Dendritic cell treated with granulocyte-macrophage colony-stimulating factor and Interleukin-4, amounts not matched to agents 40 ng/mL and 50 ng/mL, for 4 days (primary cell): Measurements from ENCODE around the gene PAFAH1B1.
A peak's percentile ranks its signal among the peaks of the same experiment; 100 is the strongest.

Source experiments
- H3K27ac Mint-ChIP-seq: one replicate; pipeline ENCODE4 v1.8.0; 2022; ENCODE audit warnings: mild to moderate bottlenecking, mixed read lengths
- H3K27me3 Mint-ChIP-seq: one replicate; pipeline ENCODE4 v1.8.0; 2022; ENCODE audit warnings: mild to moderate bottlenecking, mixed read lengths
- H3K36me3 Mint-ChIP-seq: one replicate; pipeline ENCODE4 v1.8.0; 2022; ENCODE audit warnings: low read depth, mixed read lengths
- H3K4me1 Mint-ChIP-seq: one replicate; pipeline ENCODE4 v1.8.0; 2022; ENCODE audit warnings: low read depth, mixed read lengths
- H3K4me3 Mint-ChIP-seq: one replicate; pipeline ENCODE4 v1.8.0; 2022; ENCODE audit warnings: mild to moderate bottlenecking, moderate library complexity, mixed read lengths
- H3K9me3 Mint-ChIP-seq: one replicate; pipeline ENCODE4 v1.8.0; 2022; ENCODE audit warnings: mixed read lengths
- intact Hi-C: fragments of 100-400 bp; cut with micrococcal nuclease; formaldehyde crosslinking; loops from one replicate; pipeline ENCODE4 v1.15.0; 2022

Gene PAFAH1B1

GRCh38 chr17:2711608-2712299 is 118.3 kb downstream of the PAFAH1B1 start, which contains the start of gene CLUH:
Gene CLUH, minus strand, starts transcription at chr17:2711764. Its CDS starts 103 bp downstream, at chr17:2711661.
- Mint-ChIP-seq H3K9me3 (no peaks in the 10 kb centered on the region), H3K36me3 (peaks cover 39% of the 10 kb centered on the region), H3K4me1 (peaks cover 70% of the 10 kb centered on the region), H3K27ac (peak within 1 kb of the TSS; percentile 95), H3K27me3 (no peaks in the 10 kb centered on the region), H3K4me3 (peak within 1 kb of the TSS; percentile 86)
- intact Hi-C loops = loop anchor here (1.0 kb wide), 1 partner anchor 117 kb away; no protein-coding TSS in a partner anchor

GRCh38 chr17:2712300-2713043 is 119.0 kb downstream of the PAFAH1B1 start:
- H3K4me3 Mint-ChIP-seq = peak overlapping the region; percentile 79
- peaks cover 74% of the 10 kb centered on the region for H3K4me1 Mint-ChIP-seq
- intact Hi-C loops = no loop called here
- H3K36me3 Mint-ChIP-seq = peaks cover 34% of the 10 kb centered on the region
- H3K27ac Mint-ChIP-seq = peak overlapping the region; percentile 95
- H3K27me3 Mint-ChIP-seq = no peaks in the 10 kb centered on the region
- no peaks in the 10 kb centered on the region for H3K9me3 Mint-ChIP-seq

DNA sequence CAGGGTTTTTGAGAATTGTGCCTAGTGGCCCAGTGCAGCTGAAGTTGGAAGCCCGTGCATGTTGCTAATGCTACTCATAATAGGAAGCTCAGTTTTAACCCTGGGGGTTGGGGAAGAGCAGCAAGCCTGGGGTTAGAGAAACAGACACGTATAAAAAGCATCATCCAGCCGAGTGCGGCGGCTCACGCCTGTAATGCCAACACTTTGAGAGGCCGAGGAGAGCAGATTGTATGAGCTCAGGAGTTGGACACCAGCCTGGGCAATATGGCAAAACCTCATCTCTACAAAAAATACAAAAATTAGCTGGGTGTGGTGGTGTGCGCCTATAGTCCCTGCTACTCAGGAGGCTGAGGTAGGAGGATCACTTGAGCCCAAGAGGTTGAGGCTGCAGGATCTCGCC is 120.4 kb downstream of the PAFAH1B1 start:
- H3K27ac Mint-ChIP-seq = no peak overlapping the region
- peaks cover 64% of the 10 kb centered on the region for H3K4me1 Mint-ChIP-seq
- H3K27me3 Mint-ChIP-seq = no peaks in the 10 kb centered on the region
- H3K9me3 Mint-ChIP-seq = no peaks in the 10 kb centered on the region
- intact Hi-C loops = no loop called here
- H3K36me3 Mint-ChIP-seq = peaks cover 34% of the 10 kb centered on the region
- no peak overlapping the region for H3K4me3 Mint-ChIP-seq

DNA sequence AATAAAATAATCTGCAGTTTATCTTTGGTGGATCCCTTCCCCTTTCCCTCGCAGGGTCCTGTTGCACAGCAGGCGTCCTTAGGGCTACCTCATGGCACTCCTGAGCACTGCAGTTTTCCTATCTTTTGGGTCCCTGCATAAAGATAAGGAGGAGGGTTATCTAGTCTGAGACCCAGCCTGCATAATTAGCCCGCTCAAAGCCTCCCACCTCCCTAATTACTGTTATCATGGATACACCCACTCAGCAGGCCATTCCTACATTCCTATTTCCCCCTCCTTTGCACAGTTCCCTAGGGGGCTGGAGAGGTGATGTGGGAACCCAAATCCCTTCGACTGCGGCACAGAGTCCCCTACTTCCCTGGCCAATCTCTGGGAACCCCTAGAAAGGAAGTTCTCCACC is 123.2 kb downstream of the PAFAH1B1 start:
- peaks cover 48% of the 10 kb centered on the region for H3K4me1 Mint-ChIP-seq
- H3K36me3 Mint-ChIP-seq = peaks cover 32% of the 10 kb centered on the region
- peaks cover 7% of the 10 kb centered on the region for H3K27me3 Mint-ChIP-seq
- H3K4me3 Mint-ChIP-seq = no peak overlapping the region
- H3K27ac Mint-ChIP-seq = peak overlapping the region; percentile 7
- no peaks in the 10 kb centered on the region for H3K9me3 Mint-ChIP-seq
- intact Hi-C loops = no loop called here

- intact Hi-C loops = no loop called here
- no peaks in the 10 kb centered on the region for H3K9me3 Mint-ChIP-seq
- H3K4me3 Mint-ChIP-seq = no peak overlapping the region
- peaks cover 21% of the 10 kb centered on the region for H3K36me3 Mint-ChIP-seq
- H3K27me3 Mint-ChIP-seq = peaks cover 24% of the 10 kb centered on the region
- H3K4me1 Mint-ChIP-seq = peaks cover 37% of the 10 kb centered on the region
- H3K27ac Mint-ChIP-seq = no peak overlapping the region
Measured at GRCh38 chr17:2718150-2718938, 124.9 kb downstream of the PAFAH1B1 start.

DNA sequence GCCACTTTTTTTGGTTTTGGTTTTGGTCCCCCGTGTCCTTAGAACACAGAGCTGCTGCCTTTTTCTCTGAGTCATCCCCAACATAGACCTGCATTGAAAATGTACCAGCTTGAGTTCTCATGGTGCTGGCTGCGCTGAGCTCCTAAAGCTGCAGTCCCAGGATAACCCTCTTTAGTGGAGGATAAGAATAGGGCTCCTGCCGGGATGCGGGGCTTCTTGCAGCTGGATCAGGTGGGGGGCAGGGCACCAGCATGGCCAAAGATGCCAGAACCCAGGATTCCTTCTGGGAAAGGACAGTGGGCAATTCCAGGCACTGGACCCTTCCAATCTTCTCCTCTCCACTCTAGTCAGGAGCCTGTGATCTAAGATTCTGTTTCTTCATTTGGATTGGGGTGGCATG is 126.4 kb downstream of the PAFAH1B1 start:
- Mint-ChIP-seq H3K4me3 (no peak overlapping the region), H3K9me3 (no peaks in the 10 kb centered on the region), H3K27ac (no peak overlapping the region), H3K4me1 (peaks cover 29% of the 10 kb centered on the region), H3K27me3 (peaks cover 33% of the 10 kb centered on the region), H3K36me3 (peaks cover 13% of the 10 kb centered on the region)
- intact Hi-C loops = no loop called here

DNA sequence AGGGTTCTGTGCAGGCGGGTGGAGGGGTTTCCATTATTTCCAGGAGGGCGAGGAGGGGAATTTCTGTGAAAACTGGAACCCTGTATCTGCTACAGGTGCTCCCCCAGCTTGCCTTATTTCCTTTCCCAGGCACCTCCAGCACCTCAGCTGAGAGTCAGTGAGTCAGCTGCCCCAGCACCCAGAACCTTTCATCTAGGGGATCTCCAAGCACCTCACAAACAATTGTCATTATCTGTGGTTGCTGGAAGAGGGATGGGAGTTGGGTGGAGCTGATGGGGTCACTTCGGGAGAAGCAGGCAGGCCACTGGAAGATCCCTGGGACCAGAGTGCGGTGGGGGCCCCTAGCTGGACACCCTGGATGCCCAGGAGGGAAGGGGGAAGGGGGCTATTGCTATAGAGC is 128.1 kb downstream of the PAFAH1B1 start:
- intact Hi-C loops = no loop called here
- H3K4me1 Mint-ChIP-seq = peaks cover 20% of the 10 kb centered on the region
- peaks cover 47% of the 10 kb centered on the region for H3K27me3 Mint-ChIP-seq
- no peaks in the 10 kb centered on the region for H3K9me3 Mint-ChIP-seq
- no peak overlapping the region for H3K4me3 Mint-ChIP-seq
- no peak overlapping the region for H3K27ac Mint-ChIP-seq
- no peaks in the 10 kb centered on the region for H3K36me3 Mint-ChIP-seq

DNA sequence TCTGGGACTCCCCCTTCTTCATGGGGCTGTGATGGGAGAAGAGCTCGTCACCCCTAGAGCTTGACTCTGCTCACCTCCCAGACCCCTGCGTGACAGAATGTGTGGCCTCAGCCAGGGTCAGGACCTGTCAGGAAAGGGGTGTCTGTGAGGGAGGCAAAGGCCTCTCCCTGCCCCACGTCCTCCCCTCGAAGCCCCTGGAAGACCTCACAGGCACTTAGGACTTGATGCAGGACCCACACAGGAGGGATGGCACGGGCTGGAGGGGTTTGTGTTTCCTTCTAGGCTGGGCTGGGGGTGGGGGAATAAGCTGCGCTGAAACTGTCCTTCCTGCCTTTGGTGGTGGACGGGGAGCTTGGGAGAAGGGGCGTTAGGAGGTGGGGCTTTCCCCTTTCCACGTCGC is 129.2 kb downstream of the PAFAH1B1 start:
- Mint-ChIP-seq H3K27me3 (peaks cover 57% of the 10 kb centered on the region), H3K36me3 (no peaks in the 10 kb centered on the region), H3K9me3 (no peaks in the 10 kb centered on the region), H3K4me1 (peaks cover 14% of the 10 kb centered on the region), H3K4me3 (no peak overlapping the region), H3K27ac (no peak overlapping the region)
- intact Hi-C loops = no loop called here

GRCh38 chr17:2723505-2723996 is 130.1 kb downstream of the PAFAH1B1 start:
- intact Hi-C loops = no loop called here
- H3K36me3 Mint-ChIP-seq = no peaks in the 10 kb centered on the region
- peaks cover 63% of the 10 kb centered on the region for H3K27me3 Mint-ChIP-seq
- H3K4me3 Mint-ChIP-seq = no peak overlapping the region
- H3K9me3 Mint-ChIP-seq = no peaks in the 10 kb centered on the region
- H3K4me1 Mint-ChIP-seq = peaks cover 14% of the 10 kb centered on the region
- H3K27ac Mint-ChIP-seq = no peak overlapping the region

- H3K36me3 Mint-ChIP-seq = no peaks in the 10 kb centered on the region
- H3K4me1 Mint-ChIP-seq = peaks cover 14% of the 10 kb centered on the region
- H3K27ac Mint-ChIP-seq = no peak overlapping the region
- H3K9me3 Mint-ChIP-seq = no peaks in the 10 kb centered on the region
- H3K4me3 Mint-ChIP-seq = peak overlapping the region; percentile 61
- intact Hi-C loops = no loop called here
- peaks cover 66% of the 10 kb centered on the region for H3K27me3 Mint-ChIP-seq
Measured at GRCh38 chr17:2723997-2724783, 130.7 kb downstream of the PAFAH1B1 start.

- no peaks in the 10 kb centered on the region for H3K9me3 Mint-ChIP-seq
- intact Hi-C loops = no loop called here
- H3K27ac Mint-ChIP-seq = no peak overlapping the region
- peaks cover 9% of the 10 kb centered on the region for H3K4me1 Mint-ChIP-seq
- peaks cover 68% of the 10 kb centered on the region for H3K27me3 Mint-ChIP-seq
- no peak overlapping the region for H3K4me3 Mint-ChIP-seq
- H3K36me3 Mint-ChIP-seq = no peaks in the 10 kb centered on the region
Measured at GRCh38 chr17:2724784-2725164, 131.3 kb downstream of the PAFAH1B1 start.

GRCh38 chr17:2730764-2731353 is 137.4 kb downstream of the PAFAH1B1 start:
- intact Hi-C loops = no loop called here
- H3K27me3 Mint-ChIP-seq = peaks cover 45% of the 10 kb centered on the region
- H3K4me3 Mint-ChIP-seq = no peak overlapping the region
- no peaks in the 10 kb centered on the region for H3K36me3 Mint-ChIP-seq
- no peaks in the 10 kb centered on the region for H3K4me1 Mint-ChIP-seq
- H3K9me3 Mint-ChIP-seq = no peaks in the 10 kb centered on the region
- H3K27ac Mint-ChIP-seq = no peak overlapping the region

DNA sequence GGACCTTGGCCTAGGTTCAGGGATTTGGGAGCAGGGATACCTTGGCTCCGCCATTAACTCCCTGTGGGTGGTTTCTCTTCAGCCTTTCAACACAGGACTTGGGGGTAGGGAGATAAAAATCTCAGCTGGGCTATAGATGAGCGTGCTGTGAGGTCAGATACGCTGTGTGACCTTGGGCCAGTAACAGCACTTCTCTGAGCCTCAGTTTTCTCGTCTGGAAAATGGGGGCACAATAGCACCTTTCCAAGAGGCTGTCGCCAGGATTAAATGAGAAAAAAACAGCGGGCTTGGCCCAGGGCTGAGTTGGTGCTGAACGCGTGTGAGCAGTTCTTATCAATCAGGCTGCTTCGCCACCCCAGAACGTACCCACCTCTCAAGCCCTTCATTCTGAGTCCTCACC is 138.4 kb downstream of the PAFAH1B1 start:
- Mint-ChIP-seq H3K27me3 (peaks cover 39% of the 10 kb centered on the region), H3K4me3 (no peak overlapping the region), H3K36me3 (no peaks in the 10 kb centered on the region), H3K9me3 (no peaks in the 10 kb centered on the region), H3K27ac (no peak overlapping the region), H3K4me1 (no peaks in the 10 kb centered on the region)
- intact Hi-C loops = no loop called here
